HTERT RPE-1 (cell line): ENCODE measurements around the gene TRPM4.
"Not testable (repeated sequence)": the region's sequence is repeated elsewhere in the genome, so short reads cannot be mapped to it uniquely, and the experiment has no call there.

ENCODE experiments used
- in situ Hi-C: fragments of 300-500 bp; cut with MboI; formaldehyde crosslinking; loops from 4 replicates; pipeline ENCODE4 v1.14.3; 2020; ENCODE audit warnings: low sequenced_read_pairs

The TRPM4 gene

DNA sequence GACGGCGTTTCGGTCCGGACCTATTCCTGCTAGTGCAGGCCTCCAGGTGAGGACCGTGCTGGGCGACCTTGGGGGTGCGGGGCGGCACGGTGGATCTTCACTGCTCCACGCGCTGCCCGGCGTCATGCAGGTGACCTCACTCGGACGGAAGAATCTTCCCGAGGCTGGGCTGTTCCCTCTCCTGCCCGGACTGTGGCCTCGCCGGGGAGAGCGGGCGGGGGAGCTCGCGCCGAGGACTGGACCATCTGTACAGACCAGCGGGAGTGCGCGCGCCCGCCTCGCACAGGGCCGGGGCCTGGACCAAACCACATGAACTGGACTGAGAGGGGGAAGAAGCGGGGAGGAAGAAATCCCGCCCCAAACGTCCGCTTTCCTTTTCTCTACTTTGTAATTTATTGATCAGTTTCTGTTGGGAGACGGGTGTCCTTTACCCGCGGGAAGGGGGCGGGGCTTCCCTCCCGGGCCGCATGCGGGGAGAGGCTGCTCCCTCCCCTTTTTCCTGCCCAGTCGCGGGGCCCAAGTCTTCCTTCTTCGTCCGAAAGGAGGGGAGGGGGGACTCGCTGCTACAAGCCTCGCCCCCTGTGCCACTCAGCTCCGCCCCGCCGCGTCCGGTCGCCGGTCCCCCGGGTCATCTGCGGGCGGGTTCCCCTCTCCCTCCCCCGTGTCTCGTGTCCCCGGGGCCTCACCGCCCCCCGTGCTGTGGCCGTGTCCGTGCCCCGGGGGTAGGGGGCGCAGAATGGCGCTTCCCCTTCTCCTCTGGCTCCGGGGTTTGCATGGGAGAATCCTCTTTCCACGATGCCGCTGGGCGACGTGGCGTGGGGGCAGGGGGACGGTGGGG is 7.3 kb upstream of the TRPM4 start:
- in situ Hi-C loops: no loop called here

DNA sequence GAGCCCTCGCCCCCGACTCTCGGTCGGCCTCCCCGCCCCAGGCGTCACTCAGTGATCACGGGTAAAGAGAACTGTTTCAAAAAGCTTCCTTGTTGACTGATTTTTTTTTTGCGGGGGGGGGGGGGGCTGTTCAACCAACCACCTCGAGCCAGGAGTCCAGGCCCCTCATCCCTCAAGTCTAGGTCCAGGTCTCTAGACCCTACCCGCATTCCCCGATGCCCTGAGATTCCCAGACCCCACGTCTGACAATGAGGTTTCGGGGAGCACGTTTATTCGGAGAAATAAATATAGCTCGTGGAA is 6.7 kb upstream of the TRPM4 start:
- in situ Hi-C loops: no loop called here

DNA sequence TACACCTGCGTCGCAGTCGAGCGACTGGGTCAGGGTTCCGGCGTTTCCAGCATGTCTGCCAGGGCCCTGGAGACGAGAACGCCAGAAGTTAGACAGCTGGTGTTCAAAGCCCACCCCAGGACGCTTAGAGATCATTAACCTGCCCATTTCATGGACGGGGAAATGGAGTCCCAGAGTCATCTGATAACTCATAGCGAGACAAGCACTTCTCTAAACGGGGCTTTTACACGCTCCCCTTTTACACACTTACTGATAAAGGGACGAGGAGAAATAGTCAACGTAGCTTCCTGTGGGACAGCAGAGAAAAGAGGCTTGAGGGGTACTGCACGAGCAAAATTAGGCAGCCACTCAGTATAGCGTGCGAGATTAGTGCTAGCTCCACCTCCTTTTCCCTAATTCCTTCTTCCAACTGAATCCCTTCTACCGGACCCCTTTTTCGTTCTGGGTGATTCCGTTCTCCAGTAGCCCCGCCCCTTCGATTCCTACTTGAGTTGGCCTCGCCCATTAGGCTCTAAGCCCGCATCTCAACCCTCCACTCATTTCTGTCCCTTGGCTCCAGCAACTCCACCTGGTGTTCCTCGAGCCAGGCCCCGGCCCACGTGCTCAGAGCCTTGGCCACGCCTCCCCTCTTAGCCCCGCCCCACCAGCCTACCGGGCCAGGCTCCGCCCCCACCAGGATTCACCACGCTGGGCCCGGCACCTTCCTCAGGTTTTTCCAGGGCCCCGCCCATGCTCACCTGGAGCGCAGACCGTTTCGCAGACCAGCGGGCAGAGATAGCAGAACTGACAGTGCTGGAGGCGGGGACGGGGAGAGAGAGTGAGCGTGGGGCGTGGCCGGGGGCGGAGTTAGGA is 6.1 kb upstream of the TRPM4 start:
- in situ Hi-C loops: no loop called here

DNA sequence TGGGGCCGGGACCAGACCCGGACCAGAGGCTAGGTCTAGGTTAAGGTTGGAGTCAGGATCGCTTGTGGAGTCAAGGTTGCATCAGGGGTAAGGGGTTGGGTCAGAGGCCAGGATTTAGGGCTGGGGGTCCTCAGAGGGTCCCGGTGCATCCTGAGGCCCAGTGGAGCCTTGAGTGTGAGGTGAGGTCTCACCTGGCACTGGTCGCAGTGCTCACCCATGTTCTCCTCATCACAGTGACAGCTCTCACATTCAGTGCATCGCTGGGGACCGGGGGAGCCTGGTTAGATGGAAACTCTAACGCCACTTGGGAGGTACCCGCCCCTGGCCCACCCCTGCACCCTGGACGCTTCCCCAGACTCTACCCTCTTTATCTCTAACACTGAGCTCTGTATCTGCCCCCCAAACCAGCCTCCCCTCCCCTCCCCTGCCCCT is 5.5 kb upstream of the TRPM4 start:
- in situ Hi-C loops: no loop called here

DNA sequence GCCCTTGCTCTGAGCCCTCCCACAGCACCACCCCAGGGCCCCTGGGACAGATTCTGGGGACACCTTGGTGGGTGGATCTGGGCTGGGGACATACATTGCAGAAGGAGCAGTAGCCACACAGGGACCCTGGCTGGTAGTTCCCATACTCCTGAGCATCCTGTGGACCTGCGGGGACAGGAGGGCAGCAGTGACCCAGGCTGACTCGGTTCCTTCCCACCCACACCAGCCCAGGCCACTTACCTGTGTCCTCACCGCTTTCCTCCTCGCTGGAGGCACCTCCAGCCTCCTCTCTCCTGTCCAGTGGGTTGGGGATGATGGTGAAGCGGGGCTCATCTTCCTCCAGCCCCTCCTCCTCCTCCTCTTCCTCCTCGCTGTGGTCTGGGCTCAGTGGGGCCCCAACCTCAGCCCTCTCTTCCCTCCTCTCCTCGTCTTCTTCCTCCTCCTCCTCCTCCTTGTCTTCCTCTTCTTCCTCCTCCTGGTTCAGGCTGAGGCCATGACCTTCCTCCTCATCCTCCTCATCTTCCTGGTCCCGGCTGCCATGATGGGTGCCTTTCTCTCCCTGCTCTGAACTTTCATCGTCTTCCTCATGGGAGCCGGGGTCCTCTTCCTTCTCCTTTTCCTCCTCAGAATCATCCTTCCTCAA is 4.3 kb upstream of the TRPM4 start:
- in situ Hi-C loops: no loop called here

DNA sequence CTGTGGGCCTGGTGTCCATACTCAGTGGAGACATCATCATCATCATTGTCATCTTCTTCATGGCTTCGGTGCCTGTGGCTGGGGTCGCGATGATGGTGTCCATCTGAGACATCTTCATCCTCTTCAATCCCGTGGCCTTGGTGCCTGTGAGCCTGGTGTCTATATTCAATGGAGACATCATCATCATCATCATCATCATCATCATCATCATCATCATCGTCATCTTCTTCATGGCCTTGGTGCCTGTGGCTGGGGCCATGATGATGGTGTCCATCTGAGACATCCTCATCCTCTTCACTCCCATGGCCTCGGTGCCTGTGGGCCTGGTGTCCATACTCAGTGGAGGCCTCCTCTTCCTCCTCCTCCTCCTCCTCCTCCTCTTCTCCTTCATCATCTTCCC is 3.3 kb upstream of the TRPM4 start:
- in situ Hi-C loops: no loop called here

DNA sequence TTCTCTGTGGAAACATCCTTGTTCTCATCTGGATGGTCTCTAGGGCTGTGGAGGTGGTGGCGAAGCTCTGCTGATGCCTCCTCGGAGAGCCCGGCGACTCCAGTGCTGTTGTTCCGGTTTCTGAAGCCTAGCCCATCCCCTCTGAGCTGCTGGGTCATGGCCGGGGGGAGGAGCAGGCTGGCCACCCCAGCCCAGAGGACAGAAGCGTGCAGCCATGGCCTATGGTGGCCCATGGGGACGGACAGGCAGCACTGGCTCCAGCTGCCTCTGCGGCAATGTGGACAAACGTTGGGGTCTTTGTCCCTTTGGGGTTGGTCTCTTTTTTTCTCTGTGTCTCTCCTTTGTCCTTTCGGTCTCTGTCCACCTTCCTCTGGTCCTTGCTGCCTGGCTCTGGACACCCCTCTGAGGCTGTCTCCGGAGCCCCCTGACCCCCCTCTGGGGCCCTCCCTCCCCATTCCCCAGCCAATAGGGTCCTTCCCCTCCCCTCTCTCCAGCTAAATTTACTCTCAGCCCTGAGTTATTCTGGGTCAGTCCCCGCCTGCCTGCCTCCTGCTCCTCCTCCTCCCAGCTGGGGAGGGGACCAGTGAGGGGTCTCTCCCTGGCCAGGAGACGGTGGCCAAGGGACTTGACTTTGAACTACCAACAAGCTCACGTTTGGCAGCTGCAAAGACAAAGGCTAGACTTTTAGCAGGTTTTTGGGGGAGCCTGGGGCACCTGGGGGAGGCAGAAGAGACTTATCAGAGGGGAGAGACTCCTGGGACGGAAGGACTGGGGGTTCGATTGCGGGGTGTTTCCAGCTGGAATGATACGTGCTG is 2.4 kb upstream of the TRPM4 start, which contains the start of gene HRC:
Gene HRC, minus strand, starts transcription at position 392 of the 815 bp plus-strand sequence. Its CDS starts 159 bp downstream, at position 233.
- in situ Hi-C loops: no loop called here

DNA sequence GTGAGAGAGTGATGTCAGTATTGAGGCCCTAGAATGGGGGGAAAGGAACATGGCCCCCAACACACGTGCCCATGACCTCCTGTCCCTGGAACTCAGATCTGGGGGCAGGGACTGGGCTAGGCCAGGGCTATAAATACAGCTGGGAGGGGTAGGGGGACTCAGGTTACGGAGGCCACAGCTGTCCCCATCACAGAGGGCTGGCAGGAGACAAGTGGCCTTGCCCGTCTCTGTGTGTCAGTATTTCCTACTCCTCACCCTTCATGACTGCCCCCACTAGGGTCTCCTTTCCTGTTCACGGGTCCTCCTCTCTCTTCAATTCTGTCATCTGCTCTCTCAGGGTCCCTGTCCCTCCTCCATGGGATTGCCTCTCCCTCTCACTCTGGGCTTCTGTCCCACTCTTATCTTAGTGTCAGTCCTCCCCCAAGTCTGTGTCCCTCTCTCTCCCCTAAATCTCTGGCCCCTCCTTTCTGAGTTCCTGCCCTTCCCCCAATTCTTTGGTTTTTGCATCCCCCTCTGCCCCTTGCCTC is 1.7 kb upstream of the TRPM4 start:
- in situ Hi-C loops: no loop called here

DNA sequence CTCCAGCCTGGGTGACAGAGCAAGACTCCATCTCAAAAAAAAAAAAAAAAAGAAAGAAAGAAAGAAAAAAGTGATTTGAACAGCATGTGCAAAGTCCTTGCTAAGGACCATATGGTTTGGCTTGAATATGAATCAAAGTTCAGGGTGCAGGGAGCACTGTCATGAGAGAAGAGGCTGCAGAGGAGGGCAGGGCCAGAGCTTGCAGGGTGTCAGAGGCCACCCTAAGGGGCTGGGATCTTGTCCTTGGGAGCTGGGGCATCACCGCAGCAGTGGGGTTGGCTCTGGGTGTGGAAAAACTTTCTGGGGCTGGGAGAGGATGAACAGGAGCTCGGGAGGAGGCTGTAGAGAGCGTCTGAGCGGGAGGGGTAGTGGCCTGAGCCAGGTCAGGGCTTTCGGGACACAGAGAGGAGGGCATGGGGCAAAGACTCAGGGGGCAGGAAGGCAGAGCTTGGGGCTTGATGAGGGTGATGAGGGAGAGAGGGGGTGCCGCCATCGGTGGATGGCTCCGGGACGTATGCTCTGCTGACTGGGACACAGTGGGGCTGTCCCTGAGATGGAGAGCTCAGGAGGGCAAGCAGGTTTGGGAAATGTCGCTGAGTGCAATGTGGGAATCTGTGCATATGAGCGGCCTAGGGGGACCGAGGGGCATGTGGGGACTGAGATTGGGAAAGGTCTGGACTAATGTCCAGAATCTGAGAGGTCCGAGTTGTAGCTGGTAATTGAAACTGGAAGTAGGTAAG is 3.0 kb downstream of the TRPM4 start:
- in situ Hi-C loops: no loop called here

DNA sequence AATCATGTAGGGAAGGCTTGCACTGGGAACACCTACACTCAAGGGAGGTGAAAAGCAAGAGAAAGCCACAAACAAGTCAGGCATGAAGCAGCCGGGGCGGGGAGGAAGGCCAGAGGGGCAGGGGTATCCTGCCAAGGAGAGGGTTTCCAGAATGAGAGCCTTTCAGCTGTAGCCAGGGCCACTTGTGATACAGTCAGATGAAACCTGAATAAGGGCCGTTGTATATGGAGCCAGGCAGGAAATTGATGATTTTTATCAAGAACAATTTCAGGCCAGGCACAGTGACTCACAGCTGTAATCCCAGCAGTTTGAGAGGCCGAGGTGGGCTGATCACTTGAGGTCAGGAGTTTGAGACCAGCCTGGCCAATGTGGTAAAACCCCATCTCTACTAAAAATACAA is 4.4 kb downstream of the TRPM4 start:
- in situ Hi-C loops: no loop called here

DNA sequence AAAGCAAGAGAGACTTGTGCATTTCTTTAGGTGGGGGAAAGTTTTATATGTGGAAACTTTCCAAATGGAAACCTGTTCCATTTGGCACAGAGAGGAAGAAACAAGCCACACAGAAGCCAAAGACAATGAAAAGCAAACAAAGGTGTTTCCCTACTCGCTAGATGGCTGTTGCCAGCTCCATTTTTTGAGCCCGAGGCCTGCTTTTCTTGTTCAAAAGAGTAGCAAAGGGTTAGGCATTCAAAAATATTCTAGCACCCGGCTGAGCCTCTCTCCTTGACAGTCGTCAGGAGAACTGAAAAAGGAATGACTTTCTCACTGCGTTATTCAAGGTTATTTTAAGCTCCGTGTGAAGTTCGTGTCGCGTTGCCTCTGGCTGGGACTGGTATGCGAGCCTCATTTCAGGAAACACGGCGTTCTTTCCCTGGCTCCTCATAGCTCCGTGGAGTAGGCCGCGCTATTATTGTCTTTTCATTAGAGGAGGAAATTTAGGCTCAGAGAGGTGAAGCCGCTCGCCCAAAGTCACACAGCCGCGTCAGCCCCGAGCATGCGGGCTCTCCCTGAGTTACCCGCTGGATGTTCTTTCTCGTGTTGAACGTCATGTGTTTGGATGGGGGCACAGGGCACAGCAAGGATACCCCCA is 7.6 kb downstream of the TRPM4 start:
- in situ Hi-C loops: no loop called here

DNA sequence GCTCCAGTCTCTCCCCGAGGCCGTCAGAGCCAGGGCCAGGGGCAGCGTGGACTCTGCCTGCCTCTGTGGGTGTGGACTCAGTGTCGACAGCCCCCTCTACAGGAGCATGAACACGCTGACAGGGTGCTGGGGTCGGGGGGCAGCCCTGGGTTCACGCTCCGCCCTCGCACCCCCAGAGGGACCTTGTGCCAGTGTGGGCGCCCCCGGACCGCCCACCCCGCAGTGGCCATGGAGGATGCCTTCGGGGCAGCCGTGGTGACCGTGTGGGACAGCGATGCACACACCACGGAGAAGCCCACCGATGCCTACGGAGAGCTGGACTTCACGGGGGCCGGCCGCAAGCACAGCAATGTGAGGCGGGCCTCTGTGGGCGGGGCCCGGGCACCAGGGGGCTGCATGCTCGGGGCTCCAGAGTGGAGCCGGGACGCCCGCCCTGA is 8.3 kb downstream of the TRPM4 start:
- in situ Hi-C loops: no loop called here

DNA sequence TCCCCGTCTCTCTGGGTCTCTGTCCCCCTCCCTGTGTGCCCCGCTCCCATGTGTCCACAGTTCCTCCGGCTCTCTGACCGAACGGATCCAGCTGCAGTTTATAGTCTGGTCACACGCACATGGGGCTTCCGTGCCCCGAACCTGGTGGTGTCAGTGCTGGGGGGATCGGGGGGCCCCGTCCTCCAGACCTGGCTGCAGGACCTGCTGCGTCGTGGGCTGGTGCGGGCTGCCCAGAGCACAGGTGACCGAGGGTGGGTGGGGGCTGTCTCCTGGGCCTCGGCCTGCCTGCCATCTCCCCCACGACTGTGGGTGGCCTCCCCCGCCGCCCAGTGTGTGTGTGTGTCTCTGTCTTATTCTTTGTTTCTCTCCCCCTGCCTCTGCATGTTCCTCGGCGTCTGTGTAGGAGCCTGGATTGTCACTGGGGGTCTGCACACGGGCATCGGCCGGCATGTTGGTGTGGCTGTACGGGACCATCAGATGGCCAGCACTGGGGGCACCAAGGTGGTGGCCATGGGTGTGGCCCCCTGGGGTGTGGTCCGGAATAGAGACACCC is 10.3 kb downstream of the TRPM4 start:
- in situ Hi-C loops: no loop called here

DNA sequence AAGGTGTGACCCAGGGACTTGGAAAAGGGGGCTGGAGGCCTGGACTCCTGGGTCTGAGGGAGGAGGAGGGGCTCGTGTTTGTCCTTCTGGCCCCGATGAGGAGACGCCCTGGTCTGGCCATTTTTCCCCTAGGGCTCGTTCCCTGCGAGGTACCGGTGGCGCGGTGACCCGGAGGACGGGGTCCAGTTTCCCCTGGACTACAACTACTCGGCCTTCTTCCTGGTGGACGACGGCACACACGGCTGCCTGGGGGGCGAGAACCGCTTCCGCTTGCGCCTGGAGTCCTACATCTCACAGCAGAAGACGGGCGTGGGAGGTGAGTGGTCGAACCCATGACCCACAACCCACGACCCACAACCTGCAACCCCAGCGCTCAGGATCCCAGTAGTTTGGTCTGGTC is 10.8 kb downstream of the TRPM4 start:
- in situ Hi-C loops: no loop called here

DNA sequence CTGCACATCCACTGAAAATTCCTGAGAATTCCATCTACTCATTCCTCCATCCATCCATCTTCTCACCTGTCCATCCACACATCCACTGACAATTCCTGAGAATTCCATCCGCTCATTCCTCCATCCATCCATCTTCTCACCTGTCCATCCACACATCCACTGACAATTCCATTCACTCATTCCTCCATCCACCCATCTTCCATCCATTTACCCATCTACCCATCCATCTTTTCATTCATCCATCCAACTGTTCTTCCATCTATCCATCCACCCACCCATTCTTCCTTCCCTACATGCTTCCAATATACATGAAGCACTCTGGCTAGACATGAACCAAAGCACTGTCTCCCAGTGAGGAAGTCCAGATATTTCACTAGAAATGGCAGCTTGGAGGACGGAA is 15.6 kb downstream of the TRPM4 start:
- in situ Hi-C loops: no loop called here

DNA sequence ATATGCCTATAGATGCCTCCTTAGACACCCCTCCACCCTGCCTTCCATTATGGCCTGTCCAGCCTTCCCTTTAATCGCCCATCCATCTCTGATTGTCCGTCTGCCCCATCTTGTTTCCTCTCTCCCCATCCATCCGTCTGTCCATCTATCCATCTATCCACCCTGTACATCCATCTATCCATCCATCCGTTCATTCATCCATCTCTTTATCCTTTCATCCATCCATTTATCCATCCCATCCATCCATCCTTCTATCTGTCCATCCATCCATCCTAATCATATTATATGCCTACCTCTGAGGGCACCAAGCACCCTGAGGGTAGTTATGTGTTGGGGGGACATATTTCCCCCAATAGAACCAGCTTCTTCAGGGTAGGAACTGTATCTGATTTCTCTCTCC is 23.1 kb downstream of the TRPM4 start:
- in situ Hi-C loops: no loop called here

DNA sequence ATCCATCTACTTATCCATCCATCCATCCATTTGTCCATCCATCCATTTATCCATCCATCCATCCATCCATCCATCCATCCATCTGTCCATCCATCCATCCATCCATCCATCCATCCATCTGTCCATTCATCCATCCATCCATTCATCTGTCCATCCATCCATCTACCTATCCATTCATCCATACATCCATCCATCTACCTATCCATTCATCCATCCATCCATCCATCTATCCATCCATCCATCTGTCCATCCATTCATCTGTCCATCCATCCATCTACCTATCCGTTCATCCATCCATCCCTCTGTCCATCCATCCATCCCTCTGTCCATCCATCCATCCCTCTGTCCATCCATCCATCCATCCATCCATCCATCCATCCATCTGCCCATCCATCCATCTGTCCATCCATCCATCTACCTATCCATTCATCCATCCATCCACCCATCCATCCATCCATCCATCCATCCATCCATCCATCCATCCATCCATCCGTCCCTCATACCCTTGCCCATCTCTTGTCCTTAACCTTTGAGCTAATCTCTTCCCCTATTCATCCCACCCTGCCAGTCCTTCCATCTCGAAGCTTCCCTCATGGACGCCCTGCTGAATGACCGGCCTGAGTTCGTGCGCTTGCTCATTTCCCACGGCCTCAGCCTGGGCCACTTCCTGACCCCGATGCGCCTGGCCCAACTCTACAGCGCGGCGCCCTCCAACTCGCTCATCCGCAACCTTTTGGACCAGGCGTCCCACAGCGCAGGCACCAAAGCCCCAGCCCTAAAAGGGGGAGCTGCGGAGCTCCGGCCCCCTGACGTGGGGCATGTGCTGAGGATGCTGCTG is 24.6 kb downstream of the TRPM4 start:
- in situ Hi-C loops: not testable (repeated sequence)

DNA sequence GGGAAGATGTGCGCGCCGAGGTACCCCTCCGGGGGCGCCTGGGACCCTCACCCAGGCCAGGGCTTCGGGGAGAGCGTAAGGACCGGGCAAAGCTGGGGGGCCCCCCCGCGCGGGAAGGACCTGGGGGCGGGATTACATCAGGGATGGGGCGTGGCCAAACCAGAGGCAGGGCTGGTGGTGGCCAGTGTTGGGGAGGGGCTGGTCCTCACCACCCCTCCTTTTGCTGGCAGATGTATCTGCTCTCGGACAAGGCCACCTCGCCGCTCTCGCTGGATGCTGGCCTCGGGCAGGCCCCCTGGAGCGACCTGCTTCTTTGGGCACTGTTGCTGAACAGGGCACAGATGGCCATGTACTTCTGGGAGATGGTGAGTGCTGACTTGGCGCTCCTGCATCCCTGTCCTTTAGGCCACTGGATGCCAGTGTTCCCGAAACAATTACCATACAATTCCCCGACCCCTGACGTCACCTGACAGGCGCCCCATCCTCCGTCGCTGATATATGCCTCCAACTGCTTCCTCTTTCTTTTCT is 25.3 kb downstream of the TRPM4 start:
- in situ Hi-C loops: no loop called here
